ENCODE measurements around the gene VGLL4.

VGLL4 gene

DNA sequence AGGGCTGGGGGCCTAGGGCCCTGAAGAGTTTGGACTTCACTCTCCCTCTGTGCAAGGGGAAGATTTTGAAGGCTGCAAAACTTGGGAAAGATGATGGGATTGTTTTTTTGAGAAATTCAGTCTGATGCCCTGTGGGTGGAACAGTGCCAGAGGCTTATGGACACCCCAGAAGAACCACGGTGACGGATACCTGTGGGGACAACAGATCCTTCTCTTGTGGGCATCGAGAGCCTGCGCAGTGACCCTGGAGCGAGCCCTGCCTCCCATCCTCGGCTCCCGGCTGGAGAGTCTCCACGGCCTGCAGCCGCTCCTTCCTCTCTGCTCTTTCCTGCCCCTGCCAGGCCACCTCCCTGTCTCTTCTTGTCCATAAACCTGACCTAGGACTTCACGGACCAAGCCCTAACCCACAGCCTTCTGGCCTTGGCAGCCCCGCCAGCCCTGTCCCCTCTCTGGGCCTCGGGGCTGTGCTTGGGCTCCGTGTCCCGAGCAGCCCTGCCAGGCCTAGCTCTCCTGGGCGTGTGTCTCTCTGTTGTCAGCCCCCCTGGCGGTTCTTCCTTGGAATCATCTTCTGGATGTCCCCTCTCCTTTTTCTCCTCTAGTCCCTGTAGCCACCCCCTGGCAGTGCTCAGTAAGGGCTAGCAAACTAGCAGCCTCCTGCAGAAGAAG lies 98.4 kb downstream of the VGLL4 start:
- H3K4me3 ChIP-seq (ENCODE audit: low read length in 2 of 2), result no peak overlapping the region
- H3K27me3 ChIP-seq (ENCODE audit: control insufficient read depth in 1 of 2, insufficient read depth in 2 of 2, low read length in 2 of 2), result no peaks in the 10 kb centered on the region
- H3K36me3 ChIP-seq (ENCODE audit: control insufficient read depth in 2 of 2, insufficient read depth in 2 of 2, low read length in 2 of 2), result no peaks in the 10 kb centered on the region
- no peak overlapping the region for H3K9ac ChIP-seq (ENCODE audit: low read length in 2 of 2)
- H3K27ac ChIP-seq (ENCODE audit: low read length), result peak overlapping the region; percentile 11
- peaks cover 0 to 2% of the 10 kb centered on the region in 2 donors for H3K9me3 ChIP-seq (ENCODE audit: control insufficient read depth in 2 of 2, low read length in 2 of 2)
- H3K4me1 ChIP-seq (ENCODE audit: control insufficient read depth, insufficient read depth, low read length), result peaks cover 9% of the 10 kb centered on the region

DNA sequence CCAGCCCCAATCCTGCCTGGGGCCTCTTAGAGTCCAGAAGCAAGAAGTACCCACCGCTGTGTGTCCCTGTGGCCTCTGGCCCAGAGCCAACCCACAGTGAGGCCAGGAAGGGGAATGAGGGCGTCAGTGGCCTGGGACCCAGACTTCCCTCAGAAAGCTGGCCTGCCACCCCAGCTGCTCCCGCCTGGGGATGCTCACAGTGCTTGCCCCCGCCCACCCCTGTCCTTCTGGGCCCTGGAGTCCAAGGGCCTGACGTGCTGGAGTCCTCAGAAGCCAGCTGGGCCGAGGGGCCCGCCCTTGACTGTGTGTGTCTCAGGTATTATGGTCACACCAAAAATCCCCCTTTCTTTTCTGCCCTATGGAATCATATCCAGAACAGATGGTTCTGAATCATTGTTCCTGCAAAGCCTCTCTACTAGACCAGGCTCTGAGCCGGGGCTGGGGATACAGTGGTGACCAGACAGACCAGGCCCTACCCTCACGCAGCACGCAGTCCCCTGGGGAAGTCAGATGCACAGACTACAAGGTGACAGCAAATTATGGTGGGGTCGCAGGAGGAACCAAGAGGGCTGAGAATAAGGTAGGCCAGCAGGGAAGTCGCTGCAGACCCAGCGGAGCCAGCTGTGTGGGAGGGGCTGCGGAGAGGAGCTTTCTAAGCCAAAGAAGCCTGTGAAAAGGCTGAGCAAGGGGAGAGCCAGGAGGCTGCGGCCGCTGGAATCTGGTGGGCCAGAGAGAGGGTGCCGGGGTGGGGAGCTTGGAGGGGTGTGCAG lies 99.1 kb downstream of the VGLL4 start:
- Histone ChIP-seq H3K36me3 (ENCODE audit: control insufficient read depth in 2 of 2, insufficient read depth in 2 of 2, low read length in 2 of 2) (no peaks in the 10 kb centered on the region), H3K4me1 (ENCODE audit: control insufficient read depth, insufficient read depth, low read length) (peaks cover 9% of the 10 kb centered on the region), H3K27me3 (ENCODE audit: control insufficient read depth in 1 of 2, insufficient read depth in 2 of 2, low read length in 2 of 2) (no peaks in the 10 kb centered on the region), H3K9me3 (ENCODE audit: control insufficient read depth in 2 of 2, low read length in 2 of 2) (peaks cover 0 to 2% of the 10 kb centered on the region in 2 donors), H3K4me3 (ENCODE audit: low read length in 2 of 2) (no peak overlapping the region), H3K27ac (ENCODE audit: low read length) (no peak overlapping the region), H3K9ac (ENCODE audit: low read length in 2 of 2) (no peak overlapping the region)

DNA sequence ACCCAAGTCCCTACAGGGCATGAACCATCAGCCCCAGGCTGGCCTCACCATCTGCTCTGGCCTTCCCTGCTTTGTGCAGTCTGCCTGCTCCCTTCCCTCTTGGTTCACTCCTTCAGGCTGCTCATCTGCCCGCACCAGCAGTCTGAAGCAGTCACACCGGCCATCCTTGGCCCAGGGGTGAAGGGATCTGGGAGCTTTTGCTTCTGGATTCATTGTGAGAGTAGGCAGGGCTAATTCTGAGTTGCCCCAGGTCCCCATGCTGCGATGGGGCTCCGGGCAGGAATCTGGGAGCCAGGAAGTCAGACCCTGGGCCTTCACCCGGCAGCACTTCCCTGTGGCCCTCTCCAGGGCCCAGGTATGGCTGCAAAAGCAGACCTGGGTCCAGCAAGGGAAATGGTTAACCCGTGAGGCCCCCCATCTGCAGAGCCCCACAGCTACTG lies 99.7 kb downstream of the VGLL4 start:
- Histone ChIP-seq H3K9ac (ENCODE audit: low read length in 2 of 2) (no peak overlapping the region), H3K4me1 (ENCODE audit: control insufficient read depth, insufficient read depth, low read length) (peaks cover 9% of the 10 kb centered on the region), H3K27me3 (ENCODE audit: control insufficient read depth in 1 of 2, insufficient read depth in 2 of 2, low read length in 2 of 2) (no peaks in the 10 kb centered on the region), H3K27ac (ENCODE audit: low read length) (no peak overlapping the region), H3K9me3 (ENCODE audit: control insufficient read depth in 2 of 2, low read length in 2 of 2) (peaks cover 0 to 2% of the 10 kb centered on the region in 2 donors), H3K4me3 (ENCODE audit: low read length in 2 of 2) (no peak overlapping the region), H3K36me3 (ENCODE audit: control insufficient read depth in 2 of 2, insufficient read depth in 2 of 2, low read length in 2 of 2) (no peaks in the 10 kb centered on the region)

- no peaks in the 10 kb centered on the region for H3K36me3 ChIP-seq (ENCODE audit: control insufficient read depth in 2 of 2, insufficient read depth in 2 of 2, low read length in 2 of 2)
Observed at GRCh38 chr3:11543141-11543947, 100.4 kb downstream of the VGLL4 start.

GRCh38 chr3:11542551-11542950 lies 101.2 kb downstream of the VGLL4 start:
- Histone ChIP-seq H3K27me3 (ENCODE audit: control insufficient read depth in 1 of 2, insufficient read depth in 2 of 2, low read length in 2 of 2) (no peaks in the 10 kb centered on the region), H3K4me3 (ENCODE audit: low read length in 2 of 2) (no peak overlapping the region), H3K9ac (ENCODE audit: low read length in 2 of 2) (no peak overlapping the region), H3K4me1 (ENCODE audit: control insufficient read depth, insufficient read depth, low read length) (peaks cover 9% of the 10 kb centered on the region), H3K9me3 (ENCODE audit: control insufficient read depth in 2 of 2, low read length in 2 of 2) (peaks cover 0 to 2% of the 10 kb centered on the region in 2 donors), H3K27ac (ENCODE audit: low read length) (no peak overlapping the region), H3K36me3 (ENCODE audit: control insufficient read depth in 2 of 2, insufficient read depth in 2 of 2, low read length in 2 of 2) (no peaks in the 10 kb centered on the region)

More at GRCh38 chr3:11543141-11543947, 100.4 kb downstream of the VGLL4 start:
- no peak overlapping the region for H3K4me3 ChIP-seq (ENCODE audit: low read length in 2 of 2)
- peaks cover 9% of the 10 kb centered on the region for H3K4me1 ChIP-seq (ENCODE audit: control insufficient read depth, insufficient read depth, low read length)
- no peak overlapping the region for H3K9ac ChIP-seq (ENCODE audit: low read length in 2 of 2)
- no peaks in the 10 kb centered on the region for H3K27me3 ChIP-seq (ENCODE audit: control insufficient read depth in 1 of 2, insufficient read depth in 2 of 2, low read length in 2 of 2)
- peaks cover 0 to 2% of the 10 kb centered on the region in 2 donors for H3K9me3 ChIP-seq (ENCODE audit: control insufficient read depth in 2 of 2, low read length in 2 of 2)
- no peak overlapping the region for H3K27ac ChIP-seq (ENCODE audit: low read length)

DNA sequence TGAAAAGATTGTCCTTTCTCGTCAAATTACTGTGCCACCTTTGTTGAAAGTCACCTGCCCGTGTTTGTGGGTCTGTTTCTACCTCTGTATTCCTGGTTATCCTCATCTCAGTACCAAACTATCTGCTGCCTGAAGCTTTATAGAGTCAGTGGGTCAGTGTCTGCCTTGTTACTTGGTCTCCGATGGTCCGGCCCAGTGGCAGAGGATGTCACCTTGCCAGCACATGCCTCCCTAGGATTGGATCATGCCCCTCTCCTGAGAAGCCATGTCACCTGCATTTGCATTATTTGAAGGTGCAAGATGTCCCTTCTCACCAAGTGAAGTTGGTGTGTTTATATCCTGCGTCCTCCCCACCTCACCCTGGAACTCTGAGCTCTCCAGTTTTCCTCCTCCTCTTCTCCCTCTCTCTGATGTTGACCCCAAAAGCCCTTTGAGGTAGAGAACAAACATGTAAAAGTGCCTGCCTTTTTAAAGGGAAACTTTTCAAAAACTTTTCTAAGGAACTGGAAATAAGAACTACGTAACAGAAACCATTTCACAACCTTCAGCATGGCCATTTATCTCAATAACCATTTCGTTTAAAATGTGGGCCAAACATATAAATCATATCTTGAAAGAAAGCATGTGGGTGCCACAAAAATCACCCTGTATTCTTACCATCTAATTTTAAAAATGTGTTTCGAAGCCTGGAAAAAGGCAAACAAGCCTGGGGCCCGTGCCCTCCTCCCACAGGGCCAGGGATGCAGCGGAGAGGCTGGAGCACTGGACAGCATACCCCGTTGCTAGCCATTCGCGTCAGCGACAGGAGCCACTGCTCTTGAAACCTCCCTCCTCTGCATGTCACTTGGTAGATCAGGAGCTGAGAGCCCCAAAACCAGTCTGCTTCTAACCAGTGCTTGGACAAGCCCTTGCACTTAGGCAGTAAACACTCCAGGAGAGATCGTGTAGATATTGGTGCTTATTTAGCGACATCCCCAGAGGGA lies 102.1 kb downstream of the VGLL4 start:
- Histone ChIP-seq H3K27ac (ENCODE audit: low read length) (no peak overlapping the region), H3K9ac (ENCODE audit: low read length in 2 of 2) (no peak overlapping the region)

GRCh38 chr3:11539677-11540076 lies 104.0 kb downstream of the VGLL4 start:
- no peak overlapping the region for H3K9ac ChIP-seq (ENCODE audit: low read length in 2 of 2)
- peaks cover 7% of the 10 kb centered on the region for H3K4me1 ChIP-seq (ENCODE audit: control insufficient read depth, insufficient read depth, low read length)
- H3K4me3 ChIP-seq (ENCODE audit: low read length in 2 of 2), result no peak overlapping the region
- no peaks in the 10 kb centered on the region for H3K36me3 ChIP-seq (ENCODE audit: control insufficient read depth in 2 of 2, insufficient read depth in 2 of 2, low read length in 2 of 2)
- peaks cover 0 to 2% of the 10 kb centered on the region in 2 donors for H3K9me3 ChIP-seq (ENCODE audit: control insufficient read depth in 2 of 2, low read length in 2 of 2)
- H3K27ac ChIP-seq (ENCODE audit: low read length), result no peak overlapping the region
- H3K27me3 ChIP-seq (ENCODE audit: control insufficient read depth in 1 of 2, insufficient read depth in 2 of 2, low read length in 2 of 2), result no peaks in the 10 kb centered on the region

More for the DNA sequence above, 102.1 kb downstream of the VGLL4 start:
- no peaks in the 10 kb centered on the region for H3K36me3 ChIP-seq (ENCODE audit: control insufficient read depth in 2 of 2, insufficient read depth in 2 of 2, low read length in 2 of 2)
- peaks cover 9% of the 10 kb centered on the region for H3K4me1 ChIP-seq (ENCODE audit: control insufficient read depth, insufficient read depth, low read length)
- peaks cover 0 to 2% of the 10 kb centered on the region in 2 donors for H3K9me3 ChIP-seq (ENCODE audit: control insufficient read depth in 2 of 2, low read length in 2 of 2)
- H3K27me3 ChIP-seq (ENCODE audit: control insufficient read depth in 1 of 2, insufficient read depth in 2 of 2, low read length in 2 of 2), result no peaks in the 10 kb centered on the region
- H3K4me3 ChIP-seq (ENCODE audit: low read length in 2 of 2), result no peak overlapping the region

DNA sequence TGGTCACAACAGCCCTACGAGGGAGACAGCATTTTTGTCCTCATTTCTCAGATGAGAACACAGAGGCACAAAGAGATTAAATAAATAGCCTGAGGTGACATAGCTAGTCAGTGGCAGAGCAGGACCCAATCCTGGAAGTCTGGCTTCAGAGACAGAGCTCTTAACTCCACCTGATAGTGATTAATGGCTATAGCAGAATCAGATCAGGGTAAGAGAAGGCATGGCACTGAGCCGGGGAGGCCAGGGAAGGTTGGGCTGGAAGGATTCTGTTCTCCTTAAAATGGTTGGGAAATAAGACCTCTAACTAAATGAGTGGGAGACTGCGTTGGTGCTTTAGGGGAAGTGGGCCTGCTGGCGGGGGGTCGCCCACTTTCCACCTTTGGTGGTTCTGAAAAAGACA lies 104.5 kb downstream of the VGLL4 start:
- peaks cover 0 to 2% of the 10 kb centered on the region in 2 donors for H3K9me3 ChIP-seq (ENCODE audit: control insufficient read depth in 2 of 2, low read length in 2 of 2)
- H3K9ac ChIP-seq (ENCODE audit: low read length in 2 of 2), result no peak overlapping the region
- no peak overlapping the region for H3K4me3 ChIP-seq (ENCODE audit: low read length in 2 of 2)
- H3K36me3 ChIP-seq (ENCODE audit: control insufficient read depth in 2 of 2, insufficient read depth in 2 of 2, low read length in 2 of 2), result no peaks in the 10 kb centered on the region
- peaks cover 3% of the 10 kb centered on the region for H3K4me1 ChIP-seq (ENCODE audit: control insufficient read depth, insufficient read depth, low read length)
- no peaks in the 10 kb centered on the region for H3K27me3 ChIP-seq (ENCODE audit: control insufficient read depth in 1 of 2, insufficient read depth in 2 of 2, low read length in 2 of 2)
- H3K27ac ChIP-seq (ENCODE audit: low read length), result no peak overlapping the region

DNA sequence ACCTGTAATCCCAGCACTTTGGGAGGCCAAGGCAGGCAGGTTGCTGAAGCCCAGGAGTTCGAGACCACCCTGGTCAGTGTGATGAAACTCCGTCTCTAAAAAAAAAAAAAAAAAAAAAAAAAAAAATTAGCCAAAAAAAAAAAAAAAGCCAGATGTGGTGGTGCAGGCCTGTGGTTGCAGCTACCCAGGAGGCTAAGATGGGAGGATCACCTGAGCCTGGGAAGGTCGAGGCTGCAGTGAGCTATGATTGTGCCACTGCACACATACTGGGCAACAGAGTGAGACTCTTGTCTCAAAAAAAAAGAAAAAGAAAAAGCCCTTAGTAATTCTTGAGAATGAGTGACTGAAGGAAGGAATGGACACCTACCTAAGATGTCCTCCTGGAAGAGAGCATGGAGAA lies 105.1 kb downstream of the VGLL4 start:
- Histone ChIP-seq H3K36me3 (ENCODE audit: control insufficient read depth in 2 of 2, insufficient read depth in 2 of 2, low read length in 2 of 2) (no peaks in the 10 kb centered on the region), H3K4me1 (ENCODE audit: control insufficient read depth, insufficient read depth, low read length) (peaks cover 5% of the 10 kb centered on the region), H3K27ac (ENCODE audit: low read length) (no peak overlapping the region), H3K9me3 (ENCODE audit: control insufficient read depth in 2 of 2, low read length in 2 of 2) (no peaks in the 10 kb centered on the region), H3K9ac (ENCODE audit: low read length in 2 of 2) (no peak overlapping the region), H3K27me3 (ENCODE audit: control insufficient read depth in 1 of 2, insufficient read depth in 2 of 2, low read length in 2 of 2) (no peaks in the 10 kb centered on the region), H3K4me3 (ENCODE audit: low read length in 2 of 2) (no peak overlapping the region)
